ENCODE data around the gene C22orf15.

The C22orf15 gene

GRCh38 chr22:23800297-23801237, 37.8 kb downstream of the C22orf15 start:
- DNase-seq (ENCODE audit: low read depth), result no peak
- no peak overlapping the region for H3K4me3 ChIP-seq (ENCODE audit: low read length)
- TF ChIP-seq, protein P1, sequence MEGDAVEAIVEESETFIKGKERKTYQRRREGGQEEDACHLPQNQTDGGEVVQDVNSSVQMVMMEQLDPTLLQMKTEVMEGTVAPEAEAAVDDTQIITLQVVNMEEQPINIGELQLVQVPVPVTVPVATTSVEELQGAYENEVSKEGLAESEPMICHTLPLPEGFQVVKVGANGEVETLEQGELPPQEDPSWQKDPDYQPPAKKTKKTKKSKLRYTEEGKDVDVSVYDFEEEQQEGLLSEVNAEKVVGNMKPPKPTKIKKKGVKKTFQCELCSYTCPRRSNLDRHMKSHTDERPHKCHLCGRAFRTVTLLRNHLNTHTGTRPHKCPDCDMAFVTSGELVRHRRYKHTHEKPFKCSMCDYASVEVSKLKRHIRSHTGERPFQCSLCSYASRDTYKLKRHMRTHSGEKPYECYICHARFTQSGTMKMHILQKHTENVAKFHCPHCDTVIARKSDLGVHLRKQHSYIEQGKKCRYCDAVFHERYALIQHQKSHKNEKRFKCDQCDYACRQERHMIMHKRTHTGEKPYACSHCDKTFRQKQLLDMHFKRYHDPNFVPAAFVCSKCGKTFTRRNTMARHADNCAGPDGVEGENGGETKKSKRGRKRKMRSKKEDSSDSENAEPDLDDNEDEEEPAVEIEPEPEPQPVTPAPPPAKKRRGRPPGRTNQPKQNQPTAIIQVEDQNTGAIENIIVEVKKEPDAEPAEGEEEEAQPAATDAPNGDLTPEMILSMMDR (conservative IDR thresholded peaks at IDR 0.05; ENCODE audit: low read depth, low read length), result no peak

DNA sequence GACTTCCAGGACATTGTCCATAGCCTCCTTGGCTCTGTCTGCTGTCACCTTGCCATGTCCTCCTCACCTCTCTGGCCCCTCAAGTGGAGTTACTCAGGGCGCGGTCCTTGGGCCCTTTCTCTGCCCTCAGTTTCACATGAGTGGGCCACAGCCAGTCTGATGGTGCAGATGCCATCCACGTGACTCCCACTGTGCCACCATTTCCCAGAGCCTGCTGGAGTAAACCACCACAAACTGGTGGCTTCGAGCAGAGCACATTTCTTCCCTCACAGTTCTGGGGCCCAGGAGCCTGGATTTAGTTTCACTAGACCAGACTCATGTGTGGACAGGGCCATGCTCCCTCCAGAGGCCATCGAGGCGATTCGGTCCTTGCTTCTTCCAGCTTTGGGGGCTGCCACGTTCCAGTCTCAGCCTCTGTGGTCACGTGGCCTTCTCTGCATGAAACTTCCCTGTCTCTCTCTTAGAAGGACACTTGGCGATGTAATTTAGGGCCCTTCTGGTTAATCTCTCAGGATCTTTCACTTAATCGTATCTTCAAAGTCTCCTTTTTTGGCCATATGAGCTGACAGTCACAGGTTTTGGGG, 38.5 kb downstream of the C22orf15 start:
- TF ChIP-seq, protein P1 (conservative IDR thresholded peaks at IDR 0.05; ENCODE audit: low read depth, low read length), result no peak
- no peak overlapping the region for H3K4me3 ChIP-seq (ENCODE audit: low read length)
- DNase-seq (ENCODE audit: low read depth), result no peak

GRCh38 chr22:23801886-23802377, 39.1 kb downstream of the C22orf15 start:
- TF ChIP-seq, protein P1 (conservative IDR thresholded peaks at IDR 0.05; ENCODE audit: low read depth, low read length), result no peak
- no peak for DNase-seq (ENCODE audit: low read depth)

GRCh38 chr22:23803001-23803819, 40.4 kb downstream of the C22orf15 start:
- no peak overlapping the region for H3K4me3 ChIP-seq (ENCODE audit: low read length)
- TF ChIP-seq, protein P1 (conservative IDR thresholded peaks at IDR 0.05; ENCODE audit: low read depth, low read length), result no peak
- no peak for DNase-seq (ENCODE audit: low read depth)

More at GRCh38 chr22:23801886-23802377, 39.1 kb downstream of the C22orf15 start:
- H3K4me3 ChIP-seq (ENCODE audit: low read length), result no peak overlapping the region

DNA sequence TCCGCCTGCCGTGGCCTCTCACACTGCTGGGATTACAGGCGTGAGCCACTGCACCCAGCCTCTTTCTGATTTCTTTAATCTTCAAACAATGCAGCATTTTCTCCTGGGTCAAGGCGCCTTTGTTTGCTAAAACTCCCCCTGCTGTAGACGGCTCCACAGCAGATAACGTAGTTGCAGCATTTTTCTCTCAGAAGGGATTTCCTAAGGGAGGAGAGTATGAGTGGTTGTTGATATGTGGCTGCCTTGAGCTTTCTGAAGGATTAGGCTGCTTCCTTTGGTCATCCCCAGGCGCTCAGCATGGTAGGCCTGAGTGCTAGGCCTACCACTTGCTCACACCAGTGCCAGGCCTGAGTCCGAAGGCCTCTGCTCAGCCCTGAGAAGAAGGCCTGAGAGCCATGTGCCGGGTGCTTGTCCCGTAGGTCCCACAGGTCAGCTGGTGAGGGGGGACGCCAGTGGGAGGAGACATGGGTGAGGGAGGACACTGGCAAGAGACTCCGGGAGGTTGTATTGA, 42.0 kb downstream of the C22orf15 start:
- TF ChIP-seq, protein P1 (conservative IDR thresholded peaks at IDR 0.05; ENCODE audit: low read depth, low read length), result peak; percentile 43
- H3K4me3 ChIP-seq (ENCODE audit: low read length), result no peak overlapping the region
- peak; percentile 61 for DNase-seq (ENCODE audit: low read depth)

DNA sequence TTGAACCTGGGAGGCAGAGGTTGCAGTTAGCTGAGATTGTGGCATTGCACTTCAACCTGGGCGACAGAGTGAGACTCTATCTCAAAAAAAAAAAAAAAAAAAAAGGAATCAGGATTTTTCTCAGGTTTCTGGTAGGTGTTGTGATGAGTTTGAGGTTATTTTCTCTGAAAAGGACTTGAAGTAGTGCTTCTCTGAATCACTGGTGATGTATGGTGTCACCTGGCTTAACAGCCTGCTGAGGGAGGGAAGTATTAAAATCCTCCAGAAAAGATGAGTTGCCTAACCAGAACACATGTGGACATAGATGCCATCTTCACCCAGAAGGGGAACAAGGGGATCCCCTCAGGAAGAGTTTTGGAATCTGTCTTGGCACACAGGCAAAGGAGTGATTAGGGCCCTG, 44.0 kb downstream of the C22orf15 start:
- H3K4me3 ChIP-seq (ENCODE audit: low read length), result no peak overlapping the region
- TF ChIP-seq, protein P1 (conservative IDR thresholded peaks at IDR 0.05; ENCODE audit: low read depth, low read length), result no peak
- DNase-seq (ENCODE audit: low read depth), result no peak

Data from retinal pigment epithelial cell (primary cell).